GM19239 (cell line): ENCODE measurements around the gene LSM10.

Experiments used
- DNase-seq: peaks from one replicate; pipeline ENCODE4 v3.0.0; 2011; ENCODE audit warnings: low spot score; ENCODE audit not compliant: insufficient read length
- FAIRE-seq: peaks from 2 replicates; lab custom pipeline; 2011; peaks lifted over from hg19 to GRCh38; lab: Jason Lieb, UNC

LSM10 gene

DNA sequence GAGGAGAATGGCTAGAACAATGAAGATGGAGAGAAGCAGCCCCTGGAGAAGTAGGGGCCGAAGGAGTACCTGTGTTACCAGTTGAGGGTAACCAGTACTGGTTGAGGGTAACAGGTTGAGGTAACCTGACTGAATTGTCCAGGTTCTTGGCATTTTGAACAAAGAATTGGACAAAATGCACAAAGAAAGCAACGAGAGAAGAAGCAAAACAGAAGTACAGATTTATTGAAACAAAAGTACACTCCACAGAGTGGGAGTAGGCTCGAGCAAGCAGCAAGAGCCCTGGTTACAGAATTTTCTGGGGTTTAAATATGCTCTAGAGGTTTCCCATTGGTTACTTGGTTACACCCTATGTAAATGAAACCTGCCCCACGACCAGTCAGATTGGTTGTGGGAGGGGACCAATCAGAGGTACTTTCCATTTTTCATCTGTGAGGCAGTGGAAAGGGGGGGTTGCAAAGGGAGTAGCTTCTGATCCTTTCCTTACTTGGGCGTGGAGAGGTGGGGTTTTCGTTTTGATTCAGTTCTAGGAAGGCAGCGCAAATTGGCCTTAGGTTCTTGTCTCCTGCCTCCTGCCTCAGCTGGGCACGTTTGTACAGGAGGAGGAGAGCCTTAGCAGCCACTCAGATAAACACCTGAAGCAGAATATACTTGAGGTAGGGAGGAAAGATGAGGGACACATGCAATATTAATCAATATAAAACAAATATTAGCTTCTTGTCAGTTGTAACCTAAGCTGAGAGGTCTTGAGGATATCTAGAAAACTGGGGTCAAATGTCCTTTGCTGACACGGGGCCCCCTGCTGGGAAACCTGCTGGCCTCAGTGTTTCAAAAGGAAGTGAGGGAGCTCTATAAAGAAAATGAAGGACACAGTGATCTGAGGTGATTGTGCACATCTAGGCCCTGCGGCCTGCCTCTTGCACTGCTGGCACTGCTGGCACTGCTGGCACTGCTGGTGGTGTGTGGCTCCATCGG lies 14.3 kb upstream of the LSM10 start:
- FAIRE-seq (no peak), DNase-seq (no peak)

DNA sequence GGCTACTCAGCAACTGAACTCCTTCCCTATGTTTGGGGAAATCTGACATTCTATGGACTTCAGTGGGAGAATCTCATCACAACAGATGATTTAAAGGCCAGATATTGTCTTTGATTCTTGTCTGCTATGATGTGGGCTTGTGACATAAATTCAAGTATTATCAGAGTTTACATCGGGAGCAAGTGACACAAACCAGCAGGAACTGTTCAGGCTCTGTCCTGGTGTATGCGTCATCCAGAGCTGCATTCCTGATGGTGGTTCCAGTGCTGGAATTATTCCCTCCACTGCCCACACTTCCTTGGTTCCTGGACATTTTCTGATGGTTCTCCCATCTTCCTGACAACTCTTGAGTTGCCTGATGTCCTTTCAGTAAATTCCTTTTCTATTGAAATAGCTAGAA lies 10.8 kb upstream of the LSM10 start:
- DNase-seq, result no peak
- no peak for FAIRE-seq

DNA sequence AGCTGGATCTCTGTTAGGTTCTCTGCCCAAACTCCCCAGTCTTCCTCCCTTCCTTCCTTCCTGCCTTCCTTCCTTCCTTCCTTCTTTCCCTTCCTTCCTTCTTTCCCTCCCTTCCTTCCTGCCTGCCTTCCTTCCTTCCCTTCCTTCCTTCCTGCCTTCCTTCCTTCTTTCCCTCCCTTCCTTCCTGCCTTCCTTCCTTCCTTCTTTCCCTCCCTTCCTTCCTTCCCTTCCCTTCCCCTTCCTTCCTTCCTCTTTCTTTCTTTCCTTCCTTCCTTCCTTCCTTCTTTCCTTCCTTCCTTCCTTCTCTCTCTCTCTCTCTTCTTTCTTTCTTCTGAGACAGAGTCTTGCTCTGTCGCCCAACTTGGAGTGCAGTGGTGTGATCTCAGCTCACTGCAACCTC lies 8.7 kb upstream of the LSM10 start:
- FAIRE-seq, result no peak
- no peak for DNase-seq

GRCh38 chr1:36402504-36402890 lies 4.8 kb upstream of the LSM10 start:
- FAIRE-seq, result no peak
- no peak for DNase-seq

GRCh38 chr1:36401602-36402503 lies 4.1 kb upstream of the LSM10 start:
- DNase-seq (no peak), FAIRE-seq (no peak)

DNA sequence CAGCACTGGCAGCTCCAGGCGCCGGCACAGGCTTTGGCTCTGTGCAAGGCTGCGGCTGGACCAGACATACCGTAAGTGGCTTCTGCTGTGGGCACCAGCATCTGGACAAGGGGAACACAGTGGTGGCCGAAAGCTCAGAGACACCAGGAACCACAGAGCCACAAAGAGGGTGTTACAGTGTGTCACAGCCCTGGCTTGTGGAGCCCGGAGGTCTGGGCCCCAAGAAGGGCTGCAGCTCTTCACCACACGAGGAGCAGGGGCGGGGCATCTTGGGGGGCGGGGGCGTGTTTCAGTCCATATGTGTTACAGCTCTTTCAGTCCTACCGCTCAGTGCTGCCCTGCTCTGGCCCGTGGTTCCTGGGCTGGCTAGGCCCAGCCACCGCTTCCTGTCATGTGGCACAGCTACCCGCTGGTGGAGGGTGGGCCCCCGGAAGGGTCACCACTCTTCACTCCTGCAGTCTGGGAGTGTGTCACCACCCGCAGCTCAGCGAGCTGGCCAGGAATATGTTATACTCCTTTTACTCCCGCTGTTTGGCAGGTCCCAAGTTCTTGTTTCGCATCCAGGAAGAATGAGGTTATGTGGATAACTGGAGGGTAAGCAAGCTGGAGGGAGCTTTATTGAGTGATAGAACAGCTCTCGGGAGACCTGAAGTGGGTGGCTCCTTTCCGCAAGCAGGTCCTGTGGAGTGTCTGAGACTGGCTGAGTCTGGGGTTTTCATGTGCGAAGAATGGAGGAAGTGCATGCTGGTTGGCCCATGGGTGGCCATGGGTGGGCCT lies 3.3 kb upstream of the LSM10 start:
- DNase-seq (no peak), FAIRE-seq (peak; percentile 4)

- no peak for DNase-seq
- no peak for FAIRE-seq
These were observed 2.8 kb upstream of the LSM10 start for GRCh38 chr1:36400514-36400824.

GRCh38 chr1:36398370-36398977 lies 766 bp upstream of the LSM10 start:
- FAIRE-seq (peak; percentile 23), DNase-seq (no peak)

GRCh38 chr1:36397083-36397377 lies 678 bp downstream of the LSM10 start:
- FAIRE-seq (peak; percentile 72), DNase-seq (no peak)

- FAIRE-seq (no peak), DNase-seq (no peak)
These were observed 1.3 kb downstream of the LSM10 start for GRCh38 chr1:36396359-36396758.

DNA sequence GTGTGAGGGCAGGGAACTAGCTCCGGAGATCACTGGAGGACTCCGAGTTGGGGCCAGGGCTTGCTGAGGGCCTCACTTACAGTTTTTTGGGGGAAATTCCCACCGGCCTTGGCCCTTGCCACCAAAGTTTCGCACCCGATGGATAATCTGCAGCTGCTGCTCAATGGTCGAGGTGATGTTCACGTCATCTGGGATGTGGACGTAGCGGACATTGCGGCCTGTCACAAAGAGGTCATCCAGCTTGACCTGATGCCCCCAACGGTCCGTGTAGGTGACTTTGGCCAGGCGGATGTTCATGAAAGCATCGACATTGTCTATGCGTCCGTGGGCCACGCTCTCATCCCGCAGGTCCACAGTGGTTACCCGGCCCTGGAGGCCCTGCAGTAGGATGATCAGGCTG lies 4.0 kb downstream of the LSM10 start:
- DNase-seq, result no peak
- no peak for FAIRE-seq

DNA sequence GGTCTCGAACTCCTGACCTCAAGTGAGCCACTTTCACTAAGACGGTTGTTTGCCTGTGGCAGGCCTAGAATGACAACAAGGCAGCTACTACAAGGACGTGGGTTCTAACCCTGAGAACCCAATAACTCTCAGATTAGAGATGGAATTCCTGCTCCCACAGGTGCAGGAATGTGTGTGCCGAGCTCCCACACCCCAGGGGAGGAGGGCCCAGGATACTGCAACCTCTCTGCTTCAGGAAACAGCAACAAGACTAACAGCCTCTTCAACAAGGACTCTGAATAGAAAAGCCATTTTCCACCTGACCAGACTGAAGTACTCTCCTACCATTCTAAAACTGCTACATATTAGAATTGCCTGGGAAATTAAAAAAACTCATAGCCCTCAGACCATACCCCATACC lies 4.9 kb downstream of the LSM10 start:
- no peak for DNase-seq
- no peak for FAIRE-seq

DNA sequence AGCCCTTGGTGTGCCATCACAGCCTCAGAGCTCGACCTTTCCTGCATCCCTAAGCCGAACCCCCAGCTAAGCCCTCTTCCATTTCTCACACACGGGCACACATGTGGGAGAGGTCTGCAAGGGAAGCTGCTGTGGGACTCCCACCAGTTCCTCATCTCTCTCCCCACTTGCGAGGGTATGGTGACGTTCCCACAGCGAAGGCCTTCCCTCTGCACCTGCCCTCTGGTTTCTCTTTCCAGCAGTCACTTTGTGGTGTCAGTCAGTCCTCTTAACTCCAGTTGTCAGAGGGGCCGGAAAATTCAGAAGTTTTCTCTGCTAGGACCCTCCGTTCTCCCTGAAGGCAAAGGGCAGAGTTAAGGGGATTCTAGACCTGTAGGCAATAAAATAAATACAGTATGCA lies 6.4 kb downstream of the LSM10 start:
- FAIRE-seq, result no peak
- no peak for DNase-seq

DNA sequence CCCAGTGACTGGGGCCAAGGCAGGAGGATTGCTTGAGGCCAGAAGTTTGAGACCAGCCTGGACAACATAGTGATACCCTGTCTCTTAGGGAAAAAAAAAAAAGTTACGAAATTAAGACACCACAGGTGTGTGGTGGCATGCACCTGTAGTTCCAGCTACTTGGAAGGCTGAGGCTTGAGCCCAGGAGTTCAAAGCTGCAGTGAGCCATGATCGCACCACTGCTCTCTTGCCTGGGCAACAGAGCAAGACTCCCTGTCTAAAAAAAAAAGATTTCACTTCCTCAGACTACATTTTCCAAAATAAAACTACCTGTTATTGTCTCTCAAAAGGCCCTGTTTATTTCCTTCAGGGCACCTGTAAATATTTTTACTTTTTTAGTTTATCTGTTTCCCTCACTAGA lies 7.3 kb downstream of the LSM10 start:
- DNase-seq (no peak), FAIRE-seq (peak; percentile 86)

DNA sequence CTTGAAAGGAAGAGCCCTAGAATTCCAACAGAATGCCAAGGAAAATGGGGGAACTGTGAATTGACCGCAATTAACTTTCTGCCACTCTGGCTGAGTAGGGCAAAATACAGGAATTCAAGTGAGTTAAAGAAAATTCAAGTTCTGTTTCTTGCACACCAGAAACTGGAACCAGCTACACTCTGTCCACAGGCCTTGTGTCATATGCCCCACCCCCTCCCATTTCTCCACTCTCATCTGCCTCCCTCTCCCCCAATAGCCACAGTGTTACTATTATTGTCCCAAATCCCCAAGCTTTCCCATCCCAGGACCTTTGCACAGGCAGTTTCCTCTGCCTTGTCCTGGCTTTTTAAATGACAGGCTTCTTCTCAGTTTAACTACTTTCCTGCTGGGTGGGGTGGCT lies 7.7 kb downstream of the LSM10 start:
- FAIRE-seq, result peak; percentile 78
- DNase-seq, result no peak

- FAIRE-seq (no peak), DNase-seq (no peak)
These were observed 8.4 kb downstream of the LSM10 start for GRCh38 chr1:36389261-36389660.

DNA sequence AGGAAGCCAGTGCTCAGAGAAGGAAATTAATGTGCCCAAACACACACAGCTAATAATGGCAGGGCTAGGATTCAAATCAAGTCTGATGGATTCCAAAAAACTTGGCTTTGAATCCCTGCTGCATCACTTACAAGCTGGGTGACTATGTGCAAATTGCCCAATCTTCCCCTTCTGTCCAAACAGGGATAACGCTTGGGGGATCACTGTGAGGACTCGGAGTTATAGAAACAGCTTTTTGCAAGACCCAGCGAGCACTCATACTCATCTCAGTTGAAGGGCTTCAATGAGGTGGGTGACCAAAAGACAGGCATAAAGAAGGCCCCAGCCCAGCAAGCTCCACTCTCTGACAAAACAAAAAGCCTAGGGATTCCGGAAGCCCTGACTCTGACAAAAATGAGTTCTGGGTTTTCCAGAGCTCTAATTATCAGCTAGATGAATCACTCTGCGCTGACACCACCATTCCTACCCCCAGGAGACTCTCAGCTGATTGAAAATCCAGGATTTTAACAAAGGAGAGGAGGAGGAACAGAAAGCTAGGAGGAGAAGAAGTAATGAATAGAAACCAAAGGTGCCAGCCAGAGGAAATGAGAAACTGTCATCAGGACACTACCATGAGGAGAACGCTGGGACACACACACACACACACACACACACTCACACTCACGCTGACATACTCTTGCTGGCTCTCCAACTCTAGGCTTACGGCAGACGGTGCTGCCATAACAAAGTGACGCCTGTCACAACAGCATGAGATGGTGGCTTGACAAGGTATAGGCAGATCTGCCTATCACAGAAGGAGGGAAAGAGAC lies 10.4 kb downstream of the LSM10 start:
- no peak for DNase-seq
- FAIRE-seq, result peak; percentile 56

DNA sequence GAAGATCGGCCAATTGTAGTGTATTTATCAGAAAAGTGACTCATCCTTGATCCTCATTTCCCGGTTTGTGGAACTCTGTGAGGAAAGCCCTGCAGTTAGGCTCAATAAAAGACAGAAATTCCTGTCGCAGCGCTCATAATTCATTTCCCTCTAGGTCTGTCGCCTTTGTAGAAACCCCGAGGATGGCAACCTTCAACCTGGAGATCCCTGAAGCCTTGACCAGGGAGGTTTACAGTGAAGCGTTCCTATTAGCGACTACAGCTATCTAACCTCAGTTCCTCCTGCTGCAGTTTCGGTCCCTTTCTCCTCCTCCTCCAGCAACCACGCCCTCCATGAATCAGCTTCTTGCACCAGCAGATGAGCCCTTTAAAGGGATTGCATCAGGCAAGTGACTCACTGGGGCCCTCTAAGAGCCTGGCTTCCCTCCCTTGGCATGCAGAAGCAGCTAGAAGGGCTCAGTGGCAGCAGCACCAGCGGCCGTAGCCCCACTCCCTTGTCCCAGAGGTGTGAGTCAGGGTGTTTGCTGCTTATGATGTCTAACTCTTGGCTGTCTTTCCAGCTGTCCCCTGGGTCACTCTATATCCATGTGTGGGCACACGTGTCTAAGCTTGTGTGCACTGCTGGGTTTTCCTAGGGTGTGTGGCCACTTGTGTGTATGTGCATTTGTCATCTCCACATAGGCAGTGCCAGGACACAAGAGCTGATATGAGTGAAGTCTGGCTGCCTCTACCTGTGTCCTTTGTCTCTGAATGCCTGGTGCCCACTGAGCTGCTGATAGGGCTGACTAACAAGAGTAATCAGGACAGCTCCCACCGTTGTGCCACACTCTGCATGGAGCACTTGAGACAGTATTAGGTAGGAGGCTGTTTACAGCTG lies 11.2 kb downstream of the LSM10 start:
- peak; percentile 88 for DNase-seq
- peak; percentile 98 for FAIRE-seq
